H9 (cell line): ENCODE data around the gene CCDC160. TPM values are rescaled to one million over a fixed set of nuclear protein-coding genes. Genes with fewer than 3 reads are reported as not detected.

Experiments used
- DNase-seq: peaks from one replicate; pipeline ENCODE4 v3.0.0-alpha.2; 2017
- H2AFZ ChIP-seq: one replicate; pipeline ENCODE4 v1.6.1; 2013; ENCODE audit warnings: mild to moderate bottlenecking, low read length, control low read depth, moderate library complexity
- H2AK5ac ChIP-seq: 2 replicates; pipeline ENCODE4 v1.6.1; 2013; ENCODE audit warnings: low read length, control low read depth, mixed read lengths; ENCODE audit not compliant: insufficient read length
- H2BK120ac ChIP-seq: one replicate; pipeline ENCODE4 v1.6.1; 2013; ENCODE audit warnings: low read depth, mild to moderate bottlenecking, low read length, control low read depth, inconsistent platforms; ENCODE audit not compliant: poor library complexity, severe bottlenecking
- H2BK12ac ChIP-seq: 2 replicates; pipeline ENCODE4 v1.6.1; 2013; ENCODE audit warnings: low read length, control low read depth, mixed read lengths, low read depth; ENCODE audit not compliant: insufficient read length
- H2BK15ac ChIP-seq: 2 replicates; pipeline ENCODE4 v1.6.1; 2013; ENCODE audit warnings: low read depth, low read length, control low read depth
- H2BK20ac ChIP-seq: one replicate; pipeline ENCODE4 v1.6.1; 2013; ENCODE audit warnings: low read depth, mild to moderate bottlenecking, low read length, control low read depth, inconsistent platforms; ENCODE audit not compliant: poor library complexity, severe bottlenecking
- H2BK5ac ChIP-seq: 2 replicates; pipeline ENCODE4 v1.6.1; 2013; ENCODE audit warnings: low read length, control low read depth, mixed read lengths; ENCODE audit not compliant: insufficient read length
- H3K14ac ChIP-seq: 2 replicates; pipeline ENCODE4 v1.6.1; 2013; ENCODE audit warnings: low read length, control low read depth; ENCODE audit not compliant: insufficient read depth
- H3K18ac ChIP-seq: 2 replicates; pipeline ENCODE4 v1.6.1; 2013; ENCODE audit warnings: low read depth, mild to moderate bottlenecking, mixed read lengths, low read length, control low read depth; ENCODE audit not compliant: insufficient read length
- H3K23ac ChIP-seq: 2 replicates; pipeline ENCODE4 v1.6.1; 2013; ENCODE audit warnings: low read length, control low read depth, mixed read lengths, low read depth; ENCODE audit not compliant: insufficient read length
- H3K23me2 ChIP-seq: 2 replicates; pipeline ENCODE4 v1.6.1; 2013; ENCODE audit warnings: low read depth, mild to moderate bottlenecking, mixed read lengths, low read length, control low read depth; ENCODE audit not compliant: insufficient read length, poor library complexity, severe bottlenecking
- H3K27ac ChIP-seq: 2 replicates; pipeline ENCODE4 v1.5.1; 2013; ENCODE audit warnings: low read length, control low read depth, mixed read lengths, low read depth; ENCODE audit not compliant: insufficient read length
- H3K27me3 ChIP-seq: 2 replicates; pipeline ENCODE4 v1.6.1; 2013; ENCODE audit warnings: low read length, control low read depth, inconsistent platforms; ENCODE audit not compliant: insufficient read depth
- H3K4ac ChIP-seq: 2 replicates; pipeline ENCODE4 v1.6.1; 2013; ENCODE audit warnings: low read depth, mild to moderate bottlenecking, control low read depth, inconsistent platforms, low read length, moderate library complexity
- H3K4me1 ChIP-seq: 2 replicates; pipeline ENCODE4 v1.6.1; 2013; ENCODE audit warnings: low read length, control low read depth, inconsistent platforms; ENCODE audit not compliant: insufficient read depth
- H3K4me2 ChIP-seq: 2 replicates; pipeline ENCODE4 v1.6.1; 2013; ENCODE audit warnings: low read length, control low read depth, mixed read lengths; ENCODE audit not compliant: insufficient read length, insufficient read depth
- H3K56ac ChIP-seq: 2 replicates; pipeline ENCODE4 v1.6.1; 2013; ENCODE audit warnings: low read depth, mild to moderate bottlenecking, mixed read lengths, low read length, control low read depth; ENCODE audit not compliant: insufficient read length
- H3K79me1 ChIP-seq: 2 replicates; pipeline ENCODE4 v1.6.1; 2013; ENCODE audit warnings: low read depth, mild to moderate bottlenecking, moderate library complexity, low read length, control low read depth, inconsistent platforms; ENCODE audit not compliant: insufficient read depth, poor library complexity, severe bottlenecking
- H3K79me2 ChIP-seq: 2 replicates; pipeline ENCODE4 v1.6.1; 2013; ENCODE audit warnings: low read length, control low read depth, inconsistent platforms; ENCODE audit not compliant: insufficient read depth
- H3K9ac ChIP-seq: 2 replicates; pipeline ENCODE4 v1.6.1; 2013; ENCODE audit warnings: low read length, control low read depth, mixed read lengths; ENCODE audit not compliant: insufficient read length; ENCODE audit errors: extremely low read depth
- H3K9me3 ChIP-seq: one replicate; pipeline ENCODE4 v1.6.1; 2013; ENCODE audit warnings: low read depth, low read length, inconsistent platforms; ENCODE audit not compliant: control insufficient read depth
- H3T11ph ChIP-seq: one replicate; pipeline ENCODE4 v1.6.1; 2013; ENCODE audit warnings: mild to moderate bottlenecking, low read length, control low read depth, inconsistent platforms
- H4K20me1 ChIP-seq: one replicate; pipeline ENCODE4 v1.6.1; 2013; ENCODE audit not compliant: control insufficient read depth, insufficient read length, insufficient read depth
- H4K5ac ChIP-seq: 2 replicates; pipeline ENCODE4 v1.6.1; 2013; ENCODE audit warnings: low read depth, mild to moderate bottlenecking, mixed read lengths, low read length, control low read depth; ENCODE audit not compliant: insufficient read length
- H4K8ac ChIP-seq: replicated peaks from 2 replicates; pipeline ENCODE4 v1.6.1; 2013; ENCODE audit warnings: low read length, control low read depth, mixed read lengths, low read depth; ENCODE audit not compliant: insufficient read length
- H4K91ac ChIP-seq: 2 replicates; pipeline ENCODE4 v1.6.1; 2013; ENCODE audit warnings: low read depth, mild to moderate bottlenecking, moderate library complexity, mixed read lengths, low read length, control low read depth; ENCODE audit not compliant: insufficient read length
- H3K27ac Mint-ChIP-seq, 3 experiments: 2 replicates in 2 of 3; 3 replicates in 1 of 3; pipeline ENCODE4 v1.8.0; 2020 to 2021; ENCODE audit warnings: mixed read lengths in 3 of 3, mild to moderate bottlenecking in 1 of 3, moderate library complexity in 1 of 3
- H3K27me3 Mint-ChIP-seq: 2 replicates; pipeline ENCODE4 v1.8.0; 2021; ENCODE audit warnings: low read depth, mild to moderate bottlenecking, moderate library complexity, mixed read lengths
- H3K36me3 Mint-ChIP-seq, 3 experiments: 2 replicates in 2 of 3; 3 replicates in 1 of 3; pipeline ENCODE4 v1.8.0; 2020 to 2021; ENCODE audit warnings: low read depth in 3 of 3, mixed read lengths in 3 of 3; ENCODE audit not compliant: insufficient read depth in 1 of 3
- H3K4me1 Mint-ChIP-seq, 2 experiments: 2 replicates each; pipeline ENCODE4 v1.8.0; 2020; ENCODE audit warnings: mixed read lengths in 2 of 2
- H3K4me3 Mint-ChIP-seq, 2 experiments: 2 replicates in 1 of 2; 3 replicates in 1 of 2; pipeline ENCODE4 v1.8.0; 2020 to 2021; ENCODE audit warnings: mild to moderate bottlenecking in 2 of 2, mixed read lengths in 2 of 2, moderate library complexity in 1 of 2
- H3K9me3 Mint-ChIP-seq, 2 experiments: 2 replicates in 1 of 2; 3 replicates in 1 of 2; pipeline ENCODE4 v1.8.0; 2020; ENCODE audit warnings: mild to moderate bottlenecking in 2 of 2, mixed read lengths in 2 of 2, moderate library complexity in 1 of 2
- total RNA-seq: library from RNA; stranded (reverse); gene quantifications from 2 replicates; pipeline ENCODE4 v1.2.1, GENCODE V29; 2021
- TF ChIP-seq, protein P1 (sequence below): fragments of 200-600 bp; sonication (generic); conservative IDR thresholded peaks from 3 replicates; pipeline ENCODE4 v1.8.0; 2021; ENCODE audit warnings: antibody characterized with exemption, mild to moderate bottlenecking

Gene CCDC160
- total RNA-seq, 1 experiment from 2014 or later = 1.2 TPM

DNA sequence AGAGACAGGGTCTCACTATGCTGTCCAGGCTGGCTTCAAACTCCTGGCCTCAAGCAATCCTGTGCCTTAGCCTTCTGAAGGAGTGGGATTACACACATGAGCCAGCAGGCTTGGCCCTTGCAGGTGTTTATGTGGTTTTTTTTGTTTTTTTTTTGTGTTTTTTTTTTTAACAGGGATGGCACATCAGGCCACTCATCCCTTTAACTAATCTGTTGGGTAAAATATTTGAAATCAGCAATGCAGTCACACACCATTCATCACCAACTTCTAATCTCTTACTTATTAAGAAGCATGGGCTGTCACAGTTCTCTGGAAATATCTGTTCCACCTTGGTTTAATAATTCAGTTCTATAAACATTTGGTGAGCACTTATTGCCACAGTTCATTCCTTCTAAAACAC, 12.3 kb downstream of the CCDC160 start:
- Histone ChIP-seq H3K27ac (no peak overlapping the region), H3K4ac (no peak overlapping the region), H3K9me3 (no peaks in the 10 kb centered on the region), H3K23ac (no peak overlapping the region), H3K9ac (no peak overlapping the region), H2AK5ac (no peak overlapping the region), H4K20me1 (no peaks in the 10 kb centered on the region), H2BK12ac (no peak overlapping the region), H3K23me2 (no peaks in the 10 kb centered on the region), H3K79me1 (no peaks in the 10 kb centered on the region), H2AFZ (no peak overlapping the region), H3K4me1 (no peaks in the 10 kb centered on the region), H2BK120ac (no peak overlapping the region), H3K18ac (no peak overlapping the region), H3K56ac (no peak overlapping the region), H2BK20ac (no peak overlapping the region), H3K79me2 (no peaks in the 10 kb centered on the region), H3K27me3 (no peaks in the 10 kb centered on the region), H2BK5ac (no peak overlapping the region), H4K5ac (no peak overlapping the region), H4K8ac (no peak overlapping the region), H4K91ac (no peak overlapping the region), H2BK15ac (no peak overlapping the region), H3T11ph (no peak overlapping the region), H3K14ac (no peak overlapping the region), H3K4me2 (no peak overlapping the region)
- Mint-ChIP-seq H3K4me1 (peaks cover 5 to 15% of the 10 kb centered on the region in 2 experiments; a peak in 3 of 4 replicates), H3K27me3 (peaks cover 6% of the 10 kb centered on the region), H3K9me3 (peaks cover 0 to 30% of the 10 kb centered on the region in 2 experiments; a peak in 3 of 5 replicates), H3K27ac (no peak overlapping the region), H3K4me3 (no peak overlapping the region), H3K36me3 (peaks cover 0 to 4% (median 0%) of the 10 kb centered on the region in 3 experiments; a peak in 1 of 7 replicates)
- TF ChIP-seq, protein P1, sequence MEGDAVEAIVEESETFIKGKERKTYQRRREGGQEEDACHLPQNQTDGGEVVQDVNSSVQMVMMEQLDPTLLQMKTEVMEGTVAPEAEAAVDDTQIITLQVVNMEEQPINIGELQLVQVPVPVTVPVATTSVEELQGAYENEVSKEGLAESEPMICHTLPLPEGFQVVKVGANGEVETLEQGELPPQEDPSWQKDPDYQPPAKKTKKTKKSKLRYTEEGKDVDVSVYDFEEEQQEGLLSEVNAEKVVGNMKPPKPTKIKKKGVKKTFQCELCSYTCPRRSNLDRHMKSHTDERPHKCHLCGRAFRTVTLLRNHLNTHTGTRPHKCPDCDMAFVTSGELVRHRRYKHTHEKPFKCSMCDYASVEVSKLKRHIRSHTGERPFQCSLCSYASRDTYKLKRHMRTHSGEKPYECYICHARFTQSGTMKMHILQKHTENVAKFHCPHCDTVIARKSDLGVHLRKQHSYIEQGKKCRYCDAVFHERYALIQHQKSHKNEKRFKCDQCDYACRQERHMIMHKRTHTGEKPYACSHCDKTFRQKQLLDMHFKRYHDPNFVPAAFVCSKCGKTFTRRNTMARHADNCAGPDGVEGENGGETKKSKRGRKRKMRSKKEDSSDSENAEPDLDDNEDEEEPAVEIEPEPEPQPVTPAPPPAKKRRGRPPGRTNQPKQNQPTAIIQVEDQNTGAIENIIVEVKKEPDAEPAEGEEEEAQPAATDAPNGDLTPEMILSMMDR = no peak
- DNase-seq = no peak
